ENCODE measurements around the gene ASAP3. TPM values are rescaled to one million over a fixed set of nuclear protein-coding genes. Genes with fewer than 3 reads are reported as not detected.

Gene ASAP3
- total RNA-seq, 1 experiment from 2014 or later = 0.60 TPM

DNA sequence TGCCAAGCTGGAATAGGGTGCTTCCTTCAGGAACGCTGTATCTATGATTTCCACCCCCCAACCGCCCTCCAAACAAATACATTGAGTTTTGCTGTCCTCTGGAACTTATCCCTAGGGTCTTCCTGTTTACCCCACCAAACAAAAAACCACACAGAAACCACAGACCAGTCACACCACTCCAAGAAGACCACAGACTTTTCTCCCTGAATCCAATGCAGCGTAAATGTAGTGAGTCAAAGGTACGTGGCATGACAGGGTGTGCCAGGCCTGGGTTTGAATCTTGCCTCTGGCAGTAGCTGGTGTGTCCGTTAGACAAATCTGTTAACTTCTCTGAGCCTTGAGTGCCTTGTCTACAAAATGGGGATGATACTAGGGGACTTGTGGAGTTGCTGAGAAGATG lies 27.8 kb downstream of the ASAP3 start:
- Histone ChIP-seq H3K27me3 (ENCODE audit: low read length) (no peaks in the 10 kb centered on the region; the same call in 1 of the 2 replicates), H2AFZ (ENCODE audit: low read length) (no peak overlapping the region)

GRCh38 chr1:23453455-23454000 lies 30.5 kb downstream of the ASAP3 start:
- Histone ChIP-seq H3K27ac (ENCODE audit: low read length) (no peak overlapping the region), H2AFZ (ENCODE audit: low read length) (no peak overlapping the region), H3K79me2 (ENCODE audit: low read length) (no peaks in the 10 kb centered on the region), H3K9ac (ENCODE audit: low read length) (no peak overlapping the region), H3K36me3 (ENCODE audit: insufficient read depth, low read length) (no peaks in the 10 kb centered on the region), H4K20me1 (ENCODE audit: insufficient read depth, low read depth, low read length) (no peaks in the 10 kb centered on the region), H3K4me2 (ENCODE audit: low read depth, low read length, poor library complexity, severe bottlenecking) (no peak overlapping the region), H3K4me3 (ENCODE audit: low read length) (no peak overlapping the region), H3K4me1 (ENCODE audit: low read length) (peaks cover 15% of the 10 kb centered on the region), H3K9me3 (ENCODE audit: low read length) (no peaks in the 10 kb centered on the region), H3K9me2 (replicated peaks; ENCODE audit: insufficient read depth, low read length) (no peaks in the 10 kb centered on the region), H3K27me3 (ENCODE audit: low read length) (no peaks in the 10 kb centered on the region; the same call in 1 of the 2 replicates)
- DNase-seq = no peak

More for the DNA sequence above, 27.8 kb downstream of the ASAP3 start:
- H3K4me3 ChIP-seq (ENCODE audit: low read length) = no peak overlapping the region
- peaks cover 15% of the 10 kb centered on the region for H3K4me1 ChIP-seq (ENCODE audit: low read length)
- no peaks in the 10 kb centered on the region for H4K20me1 ChIP-seq (ENCODE audit: insufficient read depth, low read depth, low read length)
- H3K9me2 ChIP-seq (replicated peaks; ENCODE audit: insufficient read depth, low read length) = no peaks in the 10 kb centered on the region
- H3K79me2 ChIP-seq (ENCODE audit: low read length) = no peaks in the 10 kb centered on the region
- no peak overlapping the region for H3K4me2 ChIP-seq (ENCODE audit: low read depth, low read length, poor library complexity, severe bottlenecking)
- H3K36me3 ChIP-seq (ENCODE audit: insufficient read depth, low read length) = no peaks in the 10 kb centered on the region
- no peak overlapping the region for H3K27ac ChIP-seq (ENCODE audit: low read length)
- no peak for DNase-seq
- no peak overlapping the region for H3K9ac ChIP-seq (ENCODE audit: low read length)
- H3K9me3 ChIP-seq (ENCODE audit: low read length) = no peaks in the 10 kb centered on the region

- H3K9me3 ChIP-seq (ENCODE audit: low read length) = no peaks in the 10 kb centered on the region
- no peak overlapping the region for H3K4me2 ChIP-seq (ENCODE audit: low read depth, low read length, poor library complexity, severe bottlenecking)
- no peaks in the 10 kb centered on the region for H4K20me1 ChIP-seq (ENCODE audit: insufficient read depth, low read depth, low read length)
- H3K4me1 ChIP-seq (ENCODE audit: low read length) = peaks cover 10% of the 10 kb centered on the region
- H3K4me3 ChIP-seq (ENCODE audit: low read length) = no peak overlapping the region
- H2AFZ ChIP-seq (ENCODE audit: low read length) = no peak overlapping the region
- no peaks in the 10 kb centered on the region for H3K9me2 ChIP-seq (replicated peaks; ENCODE audit: insufficient read depth, low read length)
- no peak overlapping the region for H3K9ac ChIP-seq (ENCODE audit: low read length)
- DNase-seq = no peak
- no peaks in the 10 kb centered on the region; the same call in 1 of the 2 replicates for H3K27me3 ChIP-seq (ENCODE audit: low read length)
- no peak overlapping the region for H3K27ac ChIP-seq (ENCODE audit: low read length)
- no peaks in the 10 kb centered on the region for H3K36me3 ChIP-seq (ENCODE audit: insufficient read depth, low read length)
- no peaks in the 10 kb centered on the region for H3K79me2 ChIP-seq (ENCODE audit: low read length)
Observed at GRCh38 chr1:23452011-23452411, 32.0 kb downstream of the ASAP3 start.

DNA sequence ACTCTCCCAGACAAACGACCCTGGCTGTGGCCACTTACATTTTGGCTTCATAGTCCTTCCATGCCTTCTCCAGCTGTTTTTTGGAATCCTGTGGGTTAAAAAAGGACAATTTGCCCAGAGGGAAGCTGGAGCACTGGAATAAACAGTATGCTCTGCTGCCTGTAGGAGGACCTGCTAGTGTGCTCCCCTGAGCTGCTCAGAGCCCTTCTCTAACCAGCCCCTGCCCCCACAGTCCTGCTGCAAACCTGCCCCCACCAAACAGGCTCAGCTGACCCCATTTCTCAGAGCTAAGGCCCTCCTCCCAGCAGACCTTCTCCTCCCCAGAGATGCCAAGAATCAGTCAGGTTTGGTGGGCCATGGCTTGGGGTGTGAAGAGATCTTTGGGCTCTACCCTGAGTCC lies 32.5 kb downstream of the ASAP3 start:
- Histone ChIP-seq H3K9me3 (ENCODE audit: low read length) (no peaks in the 10 kb centered on the region), H3K4me3 (ENCODE audit: low read length) (no peak overlapping the region), H3K36me3 (ENCODE audit: insufficient read depth, low read length) (no peaks in the 10 kb centered on the region), H2AFZ (ENCODE audit: low read length) (no peak overlapping the region), H3K79me2 (ENCODE audit: low read length) (no peaks in the 10 kb centered on the region), H3K9me2 (replicated peaks; ENCODE audit: insufficient read depth, low read length) (no peaks in the 10 kb centered on the region), H4K20me1 (ENCODE audit: insufficient read depth, low read depth, low read length) (no peaks in the 10 kb centered on the region), H3K27me3 (ENCODE audit: low read length) (no peaks in the 10 kb centered on the region; the same call in 1 of the 2 replicates), H3K9ac (ENCODE audit: low read length) (no peak overlapping the region), H3K4me2 (ENCODE audit: low read depth, low read length, poor library complexity, severe bottlenecking) (no peak overlapping the region), H3K27ac (ENCODE audit: low read length) (no peak overlapping the region), H3K4me1 (ENCODE audit: low read length) (peaks cover 10% of the 10 kb centered on the region)
- DNase-seq = no peak

DNA sequence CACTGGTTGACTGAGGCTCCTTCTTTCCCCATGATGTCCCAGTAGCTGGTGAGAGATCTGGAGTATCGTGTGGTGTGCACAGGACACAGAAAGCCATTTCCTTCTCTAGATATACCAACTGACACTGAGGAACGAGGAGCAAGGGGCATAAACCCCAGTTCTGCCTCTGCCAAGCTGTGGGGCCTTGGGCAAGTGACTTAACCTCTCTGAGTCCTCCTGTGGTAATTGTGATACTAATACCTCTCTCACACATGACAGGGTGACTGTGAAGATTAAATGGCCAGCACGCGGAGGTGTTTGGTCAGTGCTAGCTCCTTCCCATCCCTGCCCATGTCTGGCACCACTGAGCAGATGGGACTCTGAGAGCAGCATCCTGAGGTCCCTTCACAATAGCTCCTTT lies 33.1 kb downstream of the ASAP3 start:
- H3K36me3 ChIP-seq (ENCODE audit: insufficient read depth, low read length) = no peaks in the 10 kb centered on the region
- no peaks in the 10 kb centered on the region for H3K9me3 ChIP-seq (ENCODE audit: low read length)
- DNase-seq = no peak
- no peak overlapping the region for H3K27ac ChIP-seq (ENCODE audit: low read length)
- no peaks in the 10 kb centered on the region for H3K79me2 ChIP-seq (ENCODE audit: low read length)
- H3K27me3 ChIP-seq (ENCODE audit: low read length) = no peaks in the 10 kb centered on the region; the same call in 1 of the 2 replicates
- H3K9me2 ChIP-seq (replicated peaks; ENCODE audit: insufficient read depth, low read length) = no peaks in the 10 kb centered on the region
- H3K4me3 ChIP-seq (ENCODE audit: low read length) = no peak overlapping the region
- H3K4me1 ChIP-seq (ENCODE audit: low read length) = peaks cover 10% of the 10 kb centered on the region
- no peak overlapping the region for H3K9ac ChIP-seq (ENCODE audit: low read length)
- no peaks in the 10 kb centered on the region for H4K20me1 ChIP-seq (ENCODE audit: insufficient read depth, low read depth, low read length)
- no peak overlapping the region for H3K4me2 ChIP-seq (ENCODE audit: low read depth, low read length, poor library complexity, severe bottlenecking)
- H2AFZ ChIP-seq (ENCODE audit: low read length) = no peak overlapping the region

DNA sequence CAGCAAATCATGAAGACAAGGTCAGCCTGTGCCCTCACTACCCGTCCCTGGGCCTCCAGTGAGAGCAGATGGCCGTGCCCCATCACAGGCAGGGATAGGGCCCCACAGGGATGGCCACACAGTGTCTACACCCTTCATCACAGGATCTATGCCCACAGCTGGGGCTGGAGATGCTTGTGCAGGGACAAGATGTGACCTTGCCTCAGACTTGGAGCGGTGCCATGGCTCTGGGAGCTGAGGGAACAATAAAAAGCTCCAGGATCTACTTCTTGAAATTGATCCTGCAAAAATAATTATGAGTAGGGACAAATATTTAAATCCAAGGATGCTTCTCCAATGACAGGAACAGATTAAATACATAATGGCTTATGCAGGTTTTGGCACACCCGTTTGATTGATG lies 34.0 kb downstream of the ASAP3 start:
- no peak for DNase-seq
- H3K4me2 ChIP-seq (ENCODE audit: low read depth, low read length, poor library complexity, severe bottlenecking) = no peak overlapping the region
- H3K4me1 ChIP-seq (ENCODE audit: low read length) = peaks cover 10% of the 10 kb centered on the region
- H3K79me2 ChIP-seq (ENCODE audit: low read length) = no peaks in the 10 kb centered on the region
- no peak overlapping the region for H3K9ac ChIP-seq (ENCODE audit: low read length)
- H3K27me3 ChIP-seq (ENCODE audit: low read length) = no peaks in the 10 kb centered on the region; the same call in 1 of the 2 replicates
- H3K27ac ChIP-seq (ENCODE audit: low read length) = no peak overlapping the region
- no peaks in the 10 kb centered on the region for H3K9me2 ChIP-seq (replicated peaks; ENCODE audit: insufficient read depth, low read length)
- H2AFZ ChIP-seq (ENCODE audit: low read length) = no peak overlapping the region
- no peaks in the 10 kb centered on the region for H3K36me3 ChIP-seq (ENCODE audit: insufficient read depth, low read length)
- H4K20me1 ChIP-seq (ENCODE audit: insufficient read depth, low read depth, low read length) = no peaks in the 10 kb centered on the region
- H3K4me3 ChIP-seq (ENCODE audit: low read length) = no peak overlapping the region
- H3K9me3 ChIP-seq (ENCODE audit: low read length) = no peaks in the 10 kb centered on the region

DNA sequence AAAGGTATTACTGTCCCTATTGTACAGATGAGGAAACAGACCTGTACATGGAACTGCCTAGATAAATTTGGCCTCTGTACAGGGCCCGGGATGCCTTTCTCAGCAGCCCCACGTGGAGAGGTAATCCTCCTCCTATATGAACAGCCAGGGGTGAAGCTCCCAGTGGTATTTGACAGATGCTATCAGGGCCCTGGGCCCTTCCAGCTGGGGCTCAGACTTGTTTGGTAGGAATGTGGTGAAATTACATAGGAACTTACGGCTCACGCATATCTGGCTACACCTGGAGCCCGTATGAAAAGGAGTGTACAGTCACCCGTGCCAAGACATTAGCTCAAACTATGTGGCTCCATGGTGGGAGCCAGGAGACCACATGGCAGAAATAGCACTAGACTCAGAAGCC lies 34.7 kb downstream of the ASAP3 start:
- H3K4me3 ChIP-seq (ENCODE audit: low read length) = no peak overlapping the region
- no peaks in the 10 kb centered on the region; the same call in 1 of the 2 replicates for H3K27me3 ChIP-seq (ENCODE audit: low read length)
- H3K4me1 ChIP-seq (ENCODE audit: low read length) = peaks cover 10% of the 10 kb centered on the region
- no peak overlapping the region for H3K27ac ChIP-seq (ENCODE audit: low read length)
- H3K79me2 ChIP-seq (ENCODE audit: low read length) = no peaks in the 10 kb centered on the region
- H3K9ac ChIP-seq (ENCODE audit: low read length) = no peak overlapping the region
- DNase-seq = no peak
- no peaks in the 10 kb centered on the region for H4K20me1 ChIP-seq (ENCODE audit: insufficient read depth, low read depth, low read length)
- H2AFZ ChIP-seq (ENCODE audit: low read length) = no peak overlapping the region
- no peaks in the 10 kb centered on the region for H3K9me3 ChIP-seq (ENCODE audit: low read length)
- no peaks in the 10 kb centered on the region for H3K9me2 ChIP-seq (replicated peaks; ENCODE audit: insufficient read depth, low read length)
- H3K4me2 ChIP-seq (ENCODE audit: low read depth, low read length, poor library complexity, severe bottlenecking) = no peak overlapping the region
- no peaks in the 10 kb centered on the region for H3K36me3 ChIP-seq (ENCODE audit: insufficient read depth, low read length)

DNA sequence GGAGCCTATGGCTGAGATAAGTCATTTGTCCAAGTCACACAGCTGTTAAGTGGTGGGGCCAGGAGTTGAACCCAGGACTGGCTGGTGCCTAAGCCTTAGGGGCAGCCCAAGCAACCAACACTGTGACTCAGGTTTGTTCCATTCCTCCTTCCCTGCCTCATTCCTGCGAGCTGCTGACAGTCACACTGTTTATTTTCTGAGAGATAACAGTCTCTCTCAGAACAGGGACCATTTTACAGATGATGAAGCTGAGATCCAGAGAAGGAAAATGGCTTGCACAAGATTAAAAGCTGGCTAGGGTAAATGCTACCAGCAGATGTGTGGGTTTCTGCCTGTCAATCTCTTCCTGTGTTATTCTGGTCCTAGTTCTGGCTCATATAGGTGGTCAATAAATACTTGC lies 35.1 kb downstream of the ASAP3 start:
- peaks cover 10% of the 10 kb centered on the region for H3K4me1 ChIP-seq (ENCODE audit: low read length)
- no peaks in the 10 kb centered on the region for H4K20me1 ChIP-seq (ENCODE audit: insufficient read depth, low read depth, low read length)
- H2AFZ ChIP-seq (ENCODE audit: low read length) = no peak overlapping the region
- H3K36me3 ChIP-seq (ENCODE audit: insufficient read depth, low read length) = no peaks in the 10 kb centered on the region
- H3K9me2 ChIP-seq (replicated peaks; ENCODE audit: insufficient read depth, low read length) = no peaks in the 10 kb centered on the region
- no peaks in the 10 kb centered on the region; the same call in 1 of the 2 replicates for H3K27me3 ChIP-seq (ENCODE audit: low read length)
- no peak for DNase-seq
- H3K9ac ChIP-seq (ENCODE audit: low read length) = no peak overlapping the region
- no peaks in the 10 kb centered on the region for H3K79me2 ChIP-seq (ENCODE audit: low read length)
- H3K4me3 ChIP-seq (ENCODE audit: low read length) = no peak overlapping the region
- no peak overlapping the region for H3K4me2 ChIP-seq (ENCODE audit: low read depth, low read length, poor library complexity, severe bottlenecking)
- H3K27ac ChIP-seq (ENCODE audit: low read length) = no peak overlapping the region
- no peaks in the 10 kb centered on the region for H3K9me3 ChIP-seq (ENCODE audit: low read length)

All from Karpas-422 (cell line).